NCI-H1105 (cell line): Measurements from ENCODE around the gene IL1RL2.

Experiments
- DNase-seq: peaks from one replicate; lab custom pipeline; 2025; lab: John Stamatoyannopoulos, UW

IL1RL2 gene

GRCh38 chr2:102267774-102268173, 81.0 kb downstream of the IL1RL2 start:
- no peak for DNase-seq

GRCh38 chr2:102268510-102269199, 81.8 kb downstream of the IL1RL2 start:
- no peak for DNase-seq

- DNase-seq: no peak
Observed at GRCh38 chr2:102269200-102269524, 82.3 kb downstream of the IL1RL2 start.

- DNase-seq: no peak
Observed at GRCh38 chr2:102271844-102272243, 85.0 kb downstream of the IL1RL2 start.

- DNase-seq: no peak
Observed at GRCh38 chr2:102273619-102274211, 86.9 kb downstream of the IL1RL2 start.

GRCh38 chr2:102276549-102277201, 89.9 kb downstream of the IL1RL2 start:
- no peak for DNase-seq

GRCh38 chr2:102277202-102277700, 90.4 kb downstream of the IL1RL2 start:
- DNase-seq: no peak

GRCh38 chr2:102278720-102279390, 92.0 kb downstream of the IL1RL2 start:
- DNase-seq: no peak

- no peak for DNase-seq
Observed at GRCh38 chr2:102279391-102279735, 92.5 kb downstream of the IL1RL2 start.

- no peak for DNase-seq
Observed at GRCh38 chr2:102282678-102283091, 95.9 kb downstream of the IL1RL2 start.

- no peak for DNase-seq
Observed at GRCh38 chr2:102283996-102284395, 97.2 kb downstream of the IL1RL2 start.

GRCh38 chr2:102284611-102285010, 97.8 kb downstream of the IL1RL2 start:
- DNase-seq: no peak

GRCh38 chr2:102285368-102285767, 98.5 kb downstream of the IL1RL2 start:
- no peak for DNase-seq

- no peak for DNase-seq
Observed at GRCh38 chr2:102286041-102286440, 99.2 kb downstream of the IL1RL2 start.

GRCh38 chr2:102289129-102289528, 102.3 kb downstream of the IL1RL2 start:
- DNase-seq: no peak
